Left ventricle myocardium superior (tissue), 1 donor: ENCODE results near the gene GPNMB. TPM values are rescaled to one million over a fixed set of nuclear protein-coding genes. Genes with fewer than 3 reads are reported as not detected.

Experiments
- ATAC-seq: fragments of 200-7000 bp; cut with Tn5 transposase; one replicate; pipeline ENCODE4 v1.9.1; 2020; ENCODE audit warnings: mild to moderate bottlenecking, moderate library complexity
- DNase-seq: peaks from one replicate; pipeline ENCODE4 v3.0.0-alpha.2; 2020
- intact Hi-C: fragments of 100-400 bp; cut with micrococcal nuclease; formaldehyde crosslinking; loops from one replicate; pipeline ENCODE4 v1.11.0; 2022
- total RNA-seq: library from RNA; stranded (reverse); fragmentation: NEBNext Ultra II Directional; extraction: Animal tissue kit (Norgen Biotek cat#: 25700); gene quantifications from one replicate; pipeline ENCODE4 v1.2.1, GENCODE V29; 2021
- donor health status: DM: no; HTN: yes; CAD: no; lungs with severe emphysema.

Gene GPNMB
- total RNA-seq, 1 donor from 2014 or later: 339 TPM

- DNase-seq: peak; percentile 68
- intact Hi-C loops: no loop called here
- ATAC-seq: peak; percentile 80
Measured at GRCh38 chr7:23261843-23262452, 15.4 kb downstream of the GPNMB start.

DNA sequence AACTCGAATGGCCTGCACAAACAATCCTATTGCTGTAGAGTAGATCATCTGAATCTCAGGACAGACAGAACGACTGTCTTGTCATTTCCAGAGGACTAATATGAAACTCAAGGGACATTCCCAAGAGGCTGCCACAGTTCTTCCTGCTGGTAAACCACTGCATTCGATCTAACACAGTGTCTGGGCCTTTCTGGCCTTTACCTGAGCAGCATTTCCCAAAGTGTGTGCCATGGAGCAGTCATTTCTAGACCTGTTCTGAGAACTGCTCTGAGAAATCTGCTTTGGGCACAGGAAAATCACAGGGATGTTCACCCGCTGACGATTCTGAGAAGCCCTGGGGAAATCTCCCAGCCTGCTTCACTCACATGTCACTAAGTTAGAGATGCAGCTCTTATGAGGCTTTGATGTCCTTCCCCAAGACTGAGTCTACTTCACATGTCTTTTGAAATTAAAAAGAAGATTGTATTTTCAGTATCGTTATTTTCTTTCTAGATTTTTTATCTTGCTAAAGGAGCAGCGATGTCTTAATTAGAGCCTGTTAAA is 18.4 kb downstream of the GPNMB start:
- DNase-seq (no peak), ATAC-seq (no peak)
- intact Hi-C loops: no loop called here

GRCh38 chr7:23266918-23267317 is 20.3 kb downstream of the GPNMB start:
- intact Hi-C loops: no loop called here
- ATAC-seq (no peak), DNase-seq (no peak)

DNA sequence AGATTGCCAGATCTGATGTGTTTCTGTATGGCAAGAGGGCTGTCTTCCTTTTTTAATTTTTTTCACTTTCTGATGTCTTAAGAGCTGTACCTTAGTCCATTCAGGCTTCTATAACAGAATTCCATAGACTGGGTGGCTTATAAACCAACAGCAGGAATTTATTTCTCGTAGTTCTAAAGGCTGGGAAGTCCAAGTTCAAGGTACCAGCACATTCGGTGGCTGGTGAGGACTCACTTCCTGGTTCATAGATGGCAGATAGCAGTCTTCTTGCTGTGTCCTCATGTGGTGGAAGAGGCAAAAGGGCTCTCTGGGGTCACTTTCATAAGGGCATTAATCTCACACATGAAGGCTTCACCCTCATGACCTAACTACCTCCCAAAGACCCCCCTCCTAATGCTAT is 20.8 kb downstream of the GPNMB start:
- ATAC-seq (no peak), DNase-seq (no peak)
- intact Hi-C loops: no loop called here

DNA sequence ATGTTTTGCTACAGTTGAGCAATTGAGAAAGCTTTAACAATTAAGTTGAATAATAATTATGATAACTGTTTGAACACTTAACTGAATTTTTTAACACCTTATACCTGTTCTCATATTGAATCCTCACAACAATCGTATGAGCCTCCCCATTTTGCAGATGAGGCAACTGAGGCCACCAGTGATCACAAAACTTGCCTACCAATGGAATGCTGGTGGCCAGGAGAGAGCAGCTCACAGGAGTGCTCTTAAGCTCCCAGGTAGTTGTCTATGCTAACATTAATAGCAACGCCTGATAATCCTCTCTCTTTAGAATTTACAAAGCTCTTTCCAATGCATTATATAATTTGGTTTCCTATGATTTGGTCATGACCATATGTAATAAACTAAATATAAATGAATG is 21.6 kb downstream of the GPNMB start:
- ATAC-seq (no peak), DNase-seq (no peak)
- intact Hi-C loops: no loop called here

- DNase-seq (peak; percentile 67), ATAC-seq (peak; percentile 90)
- intact Hi-C loops: no loop called here
Measured at GRCh38 chr7:23268746-23269145, 22.2 kb downstream of the GPNMB start.

- intact Hi-C loops: no loop called here
- no peak for DNase-seq
- ATAC-seq: no peak
Measured at GRCh38 chr7:23272275-23272674, 25.7 kb downstream of the GPNMB start.

GRCh38 chr7:23273141-23273599 is 26.6 kb downstream of the GPNMB start:
- peak; percentile 83 for ATAC-seq
- intact Hi-C loops: no loop called here
- peak; percentile 92 for DNase-seq

DNA sequence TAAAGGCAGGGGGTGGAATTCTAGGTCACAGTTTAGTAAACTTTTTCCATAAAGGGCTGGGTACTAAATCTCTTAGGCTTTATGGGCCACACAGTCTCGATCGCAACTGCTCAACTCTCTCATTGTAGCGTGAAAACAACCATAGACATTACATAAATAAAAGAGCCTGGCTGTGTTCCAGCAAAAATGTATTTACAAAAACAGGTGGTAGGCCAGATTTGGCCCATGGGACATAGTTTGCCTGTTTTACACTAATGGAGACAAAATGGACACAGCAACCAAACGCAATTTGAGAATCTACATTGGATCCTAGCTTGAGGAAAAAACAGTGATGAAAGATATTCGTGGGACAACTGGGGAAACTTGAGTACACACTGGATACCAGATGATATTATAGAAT is 29.3 kb downstream of the GPNMB start:
- intact Hi-C loops: no loop called here
- ATAC-seq (no peak), DNase-seq (no peak)

GRCh38 chr7:23276376-23276775 is 29.8 kb downstream of the GPNMB start:
- intact Hi-C loops: no loop called here
- ATAC-seq (no peak), DNase-seq (no peak)

DNA sequence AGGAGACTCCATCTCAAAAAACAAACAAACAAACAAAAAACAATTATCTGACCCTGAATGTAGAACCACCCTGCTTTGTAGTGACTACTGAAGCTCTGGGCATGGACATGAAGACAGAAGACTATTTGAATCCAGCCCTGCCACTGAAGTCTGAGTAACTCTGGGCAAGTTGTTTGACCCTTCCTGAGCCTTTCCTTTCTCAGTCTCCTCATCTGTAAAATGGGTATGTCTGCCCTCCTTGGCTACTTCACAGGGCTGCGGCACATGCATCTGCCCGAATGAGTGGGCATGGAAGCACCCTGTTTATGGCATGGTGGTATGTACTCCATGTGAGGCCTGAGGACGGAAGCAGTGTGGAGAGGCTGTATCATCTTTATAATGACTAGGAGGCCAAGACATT is 30.4 kb downstream of the GPNMB start:
- DNase-seq (no peak), ATAC-seq (no peak)
- intact Hi-C loops: no loop called here

- ATAC-seq (peak; percentile 44), DNase-seq (no peak)
- intact Hi-C loops: no loop called here
Measured at GRCh38 chr7:23277359-23277989, 30.9 kb downstream of the GPNMB start.

- intact Hi-C loops: no loop called here
- ATAC-seq: no peak
- no peak for DNase-seq
Measured at GRCh38 chr7:23279819-23280525, 33.4 kb downstream of the GPNMB start.

GRCh38 chr7:23283086-23283485 is 36.5 kb downstream of the GPNMB start:
- ATAC-seq: no peak
- intact Hi-C loops: no loop called here
- DNase-seq: no peak

- intact Hi-C loops: no loop called here
- ATAC-seq (no peak), DNase-seq (no peak)
Measured at GRCh38 chr7:23284871-23285270, 38.3 kb downstream of the GPNMB start.

DNA sequence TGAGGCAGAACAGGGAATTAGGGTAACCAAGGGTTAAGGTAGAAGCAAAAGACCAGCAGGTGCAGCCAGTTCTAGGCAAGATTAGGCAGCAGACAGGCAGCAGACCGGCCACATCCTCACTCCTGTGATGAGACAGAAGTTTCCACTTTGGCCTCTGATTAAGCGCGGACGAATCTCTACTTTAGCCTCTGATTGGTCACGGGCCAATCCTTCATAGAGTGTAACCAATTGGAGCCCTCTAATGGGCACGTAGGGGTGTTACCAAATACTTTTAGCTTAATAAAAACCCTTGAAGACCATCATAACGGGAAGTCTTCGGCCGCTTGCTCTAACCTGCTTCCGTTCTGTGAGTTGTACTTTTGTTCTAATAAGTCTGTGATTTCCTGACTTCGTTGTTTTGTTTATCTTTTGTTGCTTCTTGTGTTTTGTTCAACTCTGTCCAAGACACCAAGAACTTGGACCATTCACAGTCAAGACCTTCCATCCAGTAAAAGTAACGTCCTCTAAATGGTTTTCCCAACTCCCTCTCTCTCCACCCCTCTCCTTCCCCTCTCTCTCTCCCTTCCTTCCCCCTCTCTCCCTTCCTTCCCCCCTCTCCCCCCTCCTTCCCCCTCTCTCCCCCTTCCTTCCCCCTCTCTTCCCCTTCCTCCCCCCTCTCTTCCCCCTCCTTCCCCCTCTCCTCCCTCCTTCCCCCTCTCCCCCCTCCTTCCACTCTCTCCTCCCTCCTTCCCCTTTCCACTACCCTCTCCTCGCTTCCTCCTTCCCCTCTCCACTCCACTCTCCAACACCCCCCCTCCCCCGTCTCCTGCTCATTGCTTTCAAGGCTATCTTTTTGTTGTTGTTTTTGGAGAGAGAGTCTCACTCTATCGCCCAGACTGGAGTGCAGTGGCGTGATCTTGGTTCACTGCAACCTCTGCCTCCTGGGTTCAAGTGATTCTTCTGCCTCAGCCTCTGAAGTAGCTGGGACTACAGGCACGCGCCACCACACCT is 39.4 kb downstream of the GPNMB start:
- DNase-seq (no peak), ATAC-seq (no peak)

GRCh38 chr7:23287612-23288011 is 41.0 kb downstream of the GPNMB start:
- DNase-seq: no peak
- no peak for ATAC-seq
- intact Hi-C loops: no loop called here

More for the DNA sequence above, 39.4 kb downstream of the GPNMB start:
- intact Hi-C loops: no loop called here

GRCh38 chr7:23290993-23291392 is 44.4 kb downstream of the GPNMB start:
- no peak for DNase-seq
- no peak for ATAC-seq
- intact Hi-C loops: no loop called here

- no peak for DNase-seq
Measured at GRCh38 chr7:23291957-23292560, 45.5 kb downstream of the GPNMB start.

More at GRCh38 chr7:23291957-23292560, 45.5 kb downstream of the GPNMB start:
- intact Hi-C loops: no loop called here
- ATAC-seq: peak; percentile 67
